B cell (primary cell): ENCODE measurements around the gene ENDOU. TPM values are rescaled to one million over a fixed set of nuclear protein-coding genes. Genes with fewer than 3 reads are reported as not detected.

Experiments
- ATAC-seq: fragments of 200-7000 bp; cut with Tn5 transposase; one replicate; pipeline ENCODE4 v1.10.0; 2021; ENCODE audit warnings: low read depth, mild to moderate bottlenecking, moderate number of reproducible peaks, moderate library complexity
- CTCF ChIA-PET: fragments of 350-600 bp; sonication (Branson Sonifier 250); formaldehyde crosslinking; loops from one replicate; lab custom pipeline; 2021; ENCODE audit warnings: antibody characterized with exemption, inconsistent platforms; lab: Charles Lee
- POLR2A ChIA-PET: fragments of 350-600 bp; sonication (Branson Sonifier 250); formaldehyde crosslinking; loops from one replicate; lab custom pipeline; 2021; ENCODE audit warnings: antibody characterized with exemption; lab: Charles Lee
- DNase-seq: peaks from one replicate; pipeline ENCODE4 v3.0.0; 2013
- H2AFZ ChIP-seq: 2 replicates; pipeline ENCODE4 v1.6.1; 2012; ENCODE audit warnings: mild to moderate bottlenecking, low read depth, low read length; ENCODE audit not compliant: insufficient read depth, poor library complexity, severe bottlenecking
- H3K27ac ChIP-seq, 2 donors: 1 replicate in 1 of 2; 2 replicates in 1 of 2; pipeline ENCODE4 v1.5.1; 2012 to 2013; ENCODE audit warnings: low read length in 2 of 2, mild to moderate bottlenecking in 2 of 2, moderate library complexity in 1 of 2
- H3K27me3 ChIP-seq, 4 experiments: fragments of 200-600 bp in 1 of 4; sonication (generic) in 1 of 4; replicated peaks in 1 of 4; 1 replicate in 2 of 4; 2 replicates in 2 of 4; pipeline versions ENCODE4 v1.6.1 to v1.7.0; 2013 to 2016; ENCODE audit warnings: low read length in 3 of 4, mild to moderate bottlenecking in 2 of 4, mixed read lengths in 1 of 4, moderate library complexity in 1 of 4; ENCODE audit not compliant: insufficient read depth in 4 of 4, control insufficient read depth in 3 of 4; ENCODE audit errors: control extremely low read depth in 1 of 4
- H3K36me3 ChIP-seq, 2 experiments: replicated peaks in 1 of 2; 1 replicate in 1 of 2; 2 replicates in 1 of 2; pipeline versions ENCODE4 v1.6.1 to v1.7.1; 2013; ENCODE audit warnings: low read length in 1 of 2; ENCODE audit not compliant: insufficient read depth in 2 of 2, control insufficient read depth in 1 of 2; ENCODE audit errors: control extremely low read depth in 1 of 2, extremely low read depth in 1 of 2
- H3K4me1 ChIP-seq, 2 donors: fragments of 200-600 bp in 1 of 2; sonication (generic) in 1 of 2; 1 replicate in 1 of 2; 2 replicates in 1 of 2; pipeline versions ENCODE4 v1.5.1 to v1.6.1; 2013 to 2017; ENCODE audit warnings: low read length in 2 of 2; ENCODE audit not compliant: control insufficient read depth in 2 of 2, insufficient read depth in 2 of 2
- H3K4me2 ChIP-seq: replicated peaks from 2 replicates; pipeline ENCODE3; 2012; ENCODE audit warnings: mild to moderate bottlenecking, low read depth, low read length; ENCODE audit not compliant: poor library complexity, severe bottlenecking
- H3K4me3 ChIP-seq, 5 experiments: fragments of 200-600 bp in 1 of 5; sonication (generic) in 1 of 5; 1 replicate in 3 of 5; 2 replicates in 2 of 5; pipeline versions ENCODE4 v1.5.1 to v1.7.0; 2011 to 2016; ENCODE audit warnings: low read length in 4 of 5, mild to moderate bottlenecking in 4 of 5, low read depth in 2 of 5, control low read depth in 1 of 5, moderate library complexity in 1 of 5; ENCODE audit not compliant: insufficient read depth in 1 of 5; ENCODE audit errors: control extremely low read depth in 1 of 5, extremely low read depth in 1 of 5
- H3K79me2 ChIP-seq: fragments of 200-600 bp; sonication (generic); one replicate; pipeline ENCODE4 v1.6.0; 2016; ENCODE audit warnings: low read length; ENCODE audit not compliant: control insufficient read depth, insufficient read depth
- H3K9ac ChIP-seq: fragments of 200-600 bp; sonication (generic); 2 replicates; pipeline ENCODE4 v1.6.1; 2017; ENCODE audit warnings: mild to moderate bottlenecking, low read length, moderate library complexity
- H3K9me3 ChIP-seq, 3 donors: one replicate each; pipeline versions ENCODE4 v1.6.1 to v1.7.1; 2013; ENCODE audit warnings: low read length in 2 of 3; ENCODE audit not compliant: control insufficient read depth in 2 of 3, insufficient read depth in 1 of 3; ENCODE audit errors: control extremely low read depth in 1 of 3
- H4K20me1 ChIP-seq: 2 replicates; pipeline ENCODE4 v1.6.0; 2012; ENCODE audit warnings: mild to moderate bottlenecking, low read length; ENCODE audit not compliant: insufficient read depth, control insufficient read depth, poor library complexity, severe bottlenecking
- H3K27ac Mint-ChIP-seq: one replicate; pipeline ENCODE4 v1.8.0; 2021; ENCODE audit warnings: mixed read lengths
- H3K27me3 Mint-ChIP-seq: one replicate; pipeline ENCODE4 v1.8.0; 2021; ENCODE audit warnings: mixed read lengths
- H3K4me1 Mint-ChIP-seq: one replicate; pipeline ENCODE4 v1.8.0; 2021; ENCODE audit warnings: mixed read lengths
- H3K4me3 Mint-ChIP-seq: one replicate; pipeline ENCODE4 v1.8.0; 2021; ENCODE audit warnings: mixed read lengths
- H3K9me3 Mint-ChIP-seq: one replicate; pipeline ENCODE4 v1.8.0; 2022; ENCODE audit warnings: mixed read lengths; ENCODE audit not compliant: insufficient read depth
- CTCF ChIP-seq: fragments of 200-600 bp; IDR thresholded peaks from one replicate; pipeline ENCODE4 v1.8.0; 2022; ENCODE audit warnings: antibody characterized with exemption, mild to moderate bottlenecking
- EZH2 ChIP-seq: IDR thresholded peaks from 2 replicates; pipeline ENCODE4 v1.6.1; 2012; ENCODE audit warnings: borderline replicate concordance, low read depth, mild to moderate bottlenecking, moderate library complexity, low read length; ENCODE audit not compliant: insufficient read depth, poor library complexity, severe bottlenecking
- WGBS: methylation state at CpG from one replicate; pipeline ENCODE4 v1.1.5; 2013; ENCODE audit warnings: missing lambda C conversion rate; ENCODE audit not compliant: insufficient coverage; 5-methylcytosine and 5-hydroxymethylcytosine counted together
- intact Hi-C: fragments of 100-400 bp; cut with micrococcal nuclease; formaldehyde crosslinking; loops from one replicate; pipeline ENCODE4 v1.10.0; 2022
- polyA plus RNA-seq: library from polyadenylated mRNA; depleted of rRNA; stranded (reverse); fragments of >200 nt; gene quantifications from 2 replicates; pipeline ENCODE4 v1.2.3, GENCODE V29; 2012
- total RNA-seq, 2 donors: library from RNA; stranded (reverse); fragments of 120-200 nt in 1 of 2; gene quantifications; 1 replicate in 1 of 2; 2 replicates in 1 of 2; pipeline versions ENCODE4 v1.2.3 to v1.2.4, GENCODE V29; 2013 to 2022

The ENDOU gene
- total and polyA plus RNA-seq, 2 donors (not counting 1 experiment from before 2014, with no cell fraction given), result 0.03 TPM; not detected in 1

DNA sequence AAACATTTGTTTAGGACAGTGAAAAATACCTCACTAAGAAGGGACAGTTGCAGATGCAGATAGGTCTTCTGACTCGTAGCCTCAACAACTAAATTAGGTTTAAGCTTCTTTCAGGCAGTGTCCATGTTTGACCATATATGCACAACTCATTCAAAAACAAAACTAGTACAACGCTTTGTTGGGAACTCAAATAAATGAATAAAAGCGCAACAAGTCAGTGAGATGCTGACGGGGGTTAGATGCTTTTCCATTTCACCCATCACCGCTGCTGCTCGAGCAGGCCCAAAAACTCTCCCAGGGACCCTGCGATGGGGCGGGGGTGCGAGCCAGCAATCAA lies 20.1 kb downstream of the ENDOU start:
- H3K4me2 ChIP-seq, result peak overlapping the region; percentile 88
- Mint-ChIP-seq H3K27ac (peak overlapping the region; percentile 81), H3K4me3 (peak overlapping the region; percentile 93), H3K27me3 (no peaks in the 10 kb centered on the region), H3K4me1 (peaks cover 71% of the 10 kb centered on the region), H3K9me3 (no peaks in the 10 kb centered on the region)
- TF ChIP-seq EZH2 (no peak), CTCF (no peak)
- peaks cover 60% of the 10 kb centered on the region for H3K79me2 ChIP-seq
- no peaks in the 10 kb centered on the region for H3K27me3 ChIP-seq
- no peak for DNase-seq
- peaks cover 0 to 11% of the 10 kb centered on the region in 2 experiments for H3K36me3 ChIP-seq
- H3K9me3 ChIP-seq, result no peaks in the 10 kb centered on the region
- peaks cover 53 to 55% of the 10 kb centered on the region in 2 donors for H3K4me1 ChIP-seq
- 0% methylated on average over 7 of the region's 9 CpGs for WGBS
- H2AFZ ChIP-seq, result peak overlapping the region; percentile 97
- peaks cover 13% of the 10 kb centered on the region for H4K20me1 ChIP-seq
- ChIA-PET CTCF (interaction anchor here (0.6 to 23.9 kb wide), 4 partner anchors 9 to 1549 kb away, joined by 3 to 584 read pairs (median 3); partner anchors contain the start of gene SLC48A1), POLR2A (no interaction called here)
- intact Hi-C loops, result loop anchor here (2.0 to 10.0 kb wide), 7 partner anchors 68 to 1976 kb away; partner anchors contain the start of genes ARID2, CCDC184, SENP1 and SLC38A2
- no peak for ATAC-seq
- peak overlapping the region; percentile 87 for H3K9ac ChIP-seq
- H3K27ac ChIP-seq, result peak overlapping the region; percentile 88
- H3K4me3 ChIP-seq, result peak overlapping the region; percentile 62 to 96 (median 82)

DNA sequence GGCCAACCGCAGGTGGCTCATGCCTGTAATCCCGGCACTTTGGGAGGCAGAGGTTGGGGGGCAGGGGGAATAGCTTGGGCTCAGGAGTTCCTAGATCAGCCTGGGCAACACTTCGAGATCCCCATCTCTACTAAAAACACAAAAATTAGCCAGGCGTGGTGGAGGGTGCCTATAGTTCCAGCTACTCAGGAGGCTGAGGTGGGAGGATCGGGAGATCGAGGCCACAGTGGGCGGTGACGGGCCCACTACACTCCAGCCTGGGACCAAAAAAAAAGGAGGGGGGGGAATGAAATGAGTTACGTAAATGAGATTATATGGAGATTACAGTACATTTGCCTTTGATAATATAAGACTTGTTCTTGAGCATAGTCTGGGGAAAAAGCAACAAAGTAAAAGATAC lies 20.6 kb downstream of the ENDOU start:
- POLR2A ChIA-PET, result no interaction called here
- peaks cover 13% of the 10 kb centered on the region for H4K20me1 ChIP-seq
- no peaks in the 10 kb centered on the region for H3K27me3 ChIP-seq
- H3K36me3 ChIP-seq, result peaks cover 0 to 13% of the 10 kb centered on the region in 2 experiments
- Mint-ChIP-seq H3K9me3 (no peaks in the 10 kb centered on the region), H3K4me3 (peak overlapping the region; percentile 93), H3K4me1 (peaks cover 69% of the 10 kb centered on the region), H3K27ac (peak overlapping the region; percentile 81), H3K27me3 (no peaks in the 10 kb centered on the region)
- CTCF ChIA-PET, result interaction anchor here (0.6 to 23.9 kb wide), 5 partner anchors 10 to 1549 kb away, joined by 3 to 584 read pairs (median 3); partner anchors contain the start of gene SLC48A1
- peak overlapping the region in 4 of 5 experiments; percentile 65 to 96 (median 82) for H3K4me3 ChIP-seq
- WGBS, result 100% methylated on average over 3 of the region's 9 CpGs
- no peaks in the 10 kb centered on the region for H3K9me3 ChIP-seq
- peak overlapping the region; percentile 87 for H3K9ac ChIP-seq
- peaks cover 48 to 50% of the 10 kb centered on the region in 2 donors for H3K4me1 ChIP-seq
- no peak overlapping the region for H2AFZ ChIP-seq
- intact Hi-C loops, result loop anchor here (2.0 to 10.0 kb wide), 7 partner anchors 68 to 1976 kb away; partner anchors contain the start of genes ARID2, CCDC184, SENP1 and SLC38A2
- DNase-seq (no peak), ATAC-seq (no peak)
- H3K79me2 ChIP-seq, result peaks cover 59% of the 10 kb centered on the region
- no peak for TF ChIP-seq CTCF
- TF ChIP-seq EZH2, result no peak
- no peak overlapping the region for H3K27ac ChIP-seq
- H3K4me2 ChIP-seq, result peak overlapping the region; percentile 88
